Prostate gland (tissue), 2 donors: ENCODE measurements around the gene IRF2BP1.

Experiments used
- CTCF ChIP-seq, 4 experiments: fragments of 200-600 bp in 2 of 4; fragments of 450-650 bp in 2 of 4; sonication (generic) in 2 of 4; IDR thresholded peaks; 1 replicate in 3 of 4; 2 replicates in 1 of 4; pipeline ENCODE4 v1.5.1; 2016 to 2019; ENCODE audit warnings: antibody characterized with exemption in 4 of 4, mild to moderate bottlenecking in 2 of 4, moderate library complexity in 2 of 4
- POLR2AphosphoS5 ChIP-seq: sonication (generic); formaldehyde crosslinking; IDR thresholded peaks from one replicate; pipeline ENCODE4 v1.6.1; 2017; ENCODE audit warnings: antibody characterized with exemption

- TF ChIP-seq CTCF (IDR thresholded peaks at IDR 0.05) (no peak), POLR2AphosphoS5 (no peak)
These were observed 1.0 kb downstream of the IRF2BP1 start for GRCh38 chr19:45884682-45885555.
